ENCODE data around the gene UBN2.
"Not testable (repeated sequence)": the region's sequence is repeated elsewhere in the genome, so short reads cannot be mapped to it uniquely, and the experiment has no call there.

- TF ChIP-seq, protein P1, sequence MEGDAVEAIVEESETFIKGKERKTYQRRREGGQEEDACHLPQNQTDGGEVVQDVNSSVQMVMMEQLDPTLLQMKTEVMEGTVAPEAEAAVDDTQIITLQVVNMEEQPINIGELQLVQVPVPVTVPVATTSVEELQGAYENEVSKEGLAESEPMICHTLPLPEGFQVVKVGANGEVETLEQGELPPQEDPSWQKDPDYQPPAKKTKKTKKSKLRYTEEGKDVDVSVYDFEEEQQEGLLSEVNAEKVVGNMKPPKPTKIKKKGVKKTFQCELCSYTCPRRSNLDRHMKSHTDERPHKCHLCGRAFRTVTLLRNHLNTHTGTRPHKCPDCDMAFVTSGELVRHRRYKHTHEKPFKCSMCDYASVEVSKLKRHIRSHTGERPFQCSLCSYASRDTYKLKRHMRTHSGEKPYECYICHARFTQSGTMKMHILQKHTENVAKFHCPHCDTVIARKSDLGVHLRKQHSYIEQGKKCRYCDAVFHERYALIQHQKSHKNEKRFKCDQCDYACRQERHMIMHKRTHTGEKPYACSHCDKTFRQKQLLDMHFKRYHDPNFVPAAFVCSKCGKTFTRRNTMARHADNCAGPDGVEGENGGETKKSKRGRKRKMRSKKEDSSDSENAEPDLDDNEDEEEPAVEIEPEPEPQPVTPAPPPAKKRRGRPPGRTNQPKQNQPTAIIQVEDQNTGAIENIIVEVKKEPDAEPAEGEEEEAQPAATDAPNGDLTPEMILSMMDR (IDR thresholded peaks at IDR 0.05), result not testable (repeated sequence)
- TF ChIP-seq POLR2A (IDR thresholded peaks at IDR 0.05), result not testable (repeated sequence)
Observed at GRCh38 chr7:139224836-139225235, 6.2 kb upstream of the UBN2 start.

All from esophagus squamous epithelium (tissue), 4 donors.